GM12872 (cell line): ENCODE data around the gene MTCL1.

Experiments used
- CTCF ChIP-seq: IDR thresholded peaks from 3 replicates; pipeline ENCODE4 v1.5.1; 2011; ENCODE audit warnings: low read depth, mild to moderate bottlenecking, low read length, moderate library complexity; ENCODE audit not compliant: insufficient read depth

The MTCL1 gene

GRCh38 chr18:8881103-8881502 is 175.7 kb downstream of the MTCL1 start:
- TF ChIP-seq CTCF: no peak
